Measurements from ENCODE around the gene AHNAK. TPM values are rescaled to one million over a fixed set of nuclear protein-coding genes. Genes with fewer than 3 reads are reported as not detected.

The AHNAK gene
- total RNA-seq, 1 experiment from 2014 or later, result 345 TPM

DNA sequence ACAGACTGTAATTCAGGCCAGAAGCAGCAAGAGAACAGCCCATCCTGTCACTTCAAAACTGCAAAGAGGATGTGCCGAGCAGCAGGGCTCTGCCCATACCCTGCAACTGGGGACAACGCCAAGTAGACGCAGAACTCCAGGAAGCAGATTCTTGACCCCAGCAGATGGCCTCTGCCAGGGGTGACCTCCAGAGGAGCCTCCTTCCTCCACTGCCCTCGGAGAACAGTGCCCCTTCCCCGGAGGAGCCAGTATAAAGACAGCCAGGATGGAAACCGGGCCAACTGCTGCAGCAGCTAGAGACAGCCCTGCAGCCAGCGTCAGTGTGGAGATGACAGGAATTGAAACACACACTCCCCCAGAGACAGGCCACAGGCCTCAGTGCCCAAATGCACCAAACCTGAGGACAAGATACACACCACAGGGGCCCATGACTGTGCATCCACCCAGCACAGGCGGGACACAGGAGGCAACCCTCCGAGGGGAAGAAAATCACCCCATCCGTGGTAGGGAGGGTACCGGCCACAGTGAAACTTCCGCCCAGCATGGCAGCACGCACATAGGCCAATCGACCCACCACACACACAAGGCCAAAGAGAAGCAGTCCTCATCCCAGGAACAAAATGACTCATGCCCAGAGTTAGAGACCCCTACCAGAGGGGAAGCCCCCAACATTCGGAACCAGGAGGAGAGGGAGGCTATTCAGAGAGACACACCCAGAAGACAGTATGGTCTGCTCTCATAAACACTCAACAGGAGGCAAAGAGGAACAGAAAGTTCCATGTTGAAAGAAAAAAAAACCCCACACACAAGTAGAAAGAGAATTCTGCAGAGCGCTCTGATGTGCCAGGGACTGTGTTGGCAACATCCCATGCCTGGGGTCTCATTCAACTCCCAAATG is 5.6 kb downstream of the AHNAK start:
- H3K4me1 ChIP-seq (replicated peaks), result peaks cover 90% of the 10 kb centered on the region
- no peaks in the 10 kb centered on the region; the same call in 1 of the 2 replicates for H3K9me3 ChIP-seq (replicated peaks)
- DNase-seq (ENCODE audit: low read depth in 1 of 2, low spot score in 2 of 2), result no peak

DNA sequence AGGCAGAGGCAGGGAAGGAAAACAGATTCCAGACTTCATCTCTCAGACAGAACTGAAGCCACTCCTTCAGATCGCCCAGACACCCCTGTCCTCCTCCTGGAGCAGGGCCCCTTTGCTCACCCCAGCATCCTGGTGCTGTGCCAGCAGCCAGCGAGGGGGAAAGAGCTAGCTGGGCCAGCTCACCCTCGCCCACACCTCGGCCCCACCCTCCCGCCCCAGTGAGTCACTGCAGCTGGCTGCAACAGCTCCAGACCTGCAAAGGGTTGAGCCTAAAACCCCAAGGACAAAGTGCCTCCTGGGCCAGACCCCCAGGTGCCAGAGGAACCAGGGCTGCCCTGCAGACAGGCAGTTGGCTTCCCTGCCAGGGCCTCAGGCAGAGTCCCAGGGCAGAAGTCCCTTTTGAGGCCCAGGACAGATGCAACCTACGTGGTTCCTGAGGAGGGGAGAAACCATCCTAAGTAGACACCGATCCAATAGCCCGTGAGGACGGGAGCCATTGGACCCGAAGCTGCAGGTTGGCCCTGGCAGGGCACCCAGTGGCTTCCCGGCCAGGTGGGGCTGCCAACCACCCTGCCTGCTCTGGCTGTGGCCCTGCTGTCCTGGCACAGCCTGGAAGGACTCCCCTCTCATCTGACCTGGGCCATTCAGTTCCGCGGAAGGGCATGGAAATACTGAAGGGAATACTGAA is 7.2 kb downstream of the AHNAK start:
- Histone ChIP-seq H3K4me1 (replicated peaks) (peaks cover 88% of the 10 kb centered on the region), H3K27me3 (replicated peaks) (no peaks in the 10 kb centered on the region), H3K4me3 (no peak overlapping the region), H3K27ac (peak overlapping the region; percentile 56), H3K9me3 (replicated peaks) (no peaks in the 10 kb centered on the region; the same call in 1 of the 2 replicates), H3K36me3 (peaks cover 86% of the 10 kb centered on the region)
- peak; percentile 88 to 96 for DNase-seq (ENCODE audit: low read depth in 1 of 2, low spot score in 2 of 2)

More for the DNA sequence above, 5.6 kb downstream of the AHNAK start:
- Histone ChIP-seq H3K27me3 (replicated peaks) (no peaks in the 10 kb centered on the region), H3K36me3 (peaks cover 83% of the 10 kb centered on the region), H3K27ac (no peak overlapping the region), H3K4me3 (no peak overlapping the region)

DNA sequence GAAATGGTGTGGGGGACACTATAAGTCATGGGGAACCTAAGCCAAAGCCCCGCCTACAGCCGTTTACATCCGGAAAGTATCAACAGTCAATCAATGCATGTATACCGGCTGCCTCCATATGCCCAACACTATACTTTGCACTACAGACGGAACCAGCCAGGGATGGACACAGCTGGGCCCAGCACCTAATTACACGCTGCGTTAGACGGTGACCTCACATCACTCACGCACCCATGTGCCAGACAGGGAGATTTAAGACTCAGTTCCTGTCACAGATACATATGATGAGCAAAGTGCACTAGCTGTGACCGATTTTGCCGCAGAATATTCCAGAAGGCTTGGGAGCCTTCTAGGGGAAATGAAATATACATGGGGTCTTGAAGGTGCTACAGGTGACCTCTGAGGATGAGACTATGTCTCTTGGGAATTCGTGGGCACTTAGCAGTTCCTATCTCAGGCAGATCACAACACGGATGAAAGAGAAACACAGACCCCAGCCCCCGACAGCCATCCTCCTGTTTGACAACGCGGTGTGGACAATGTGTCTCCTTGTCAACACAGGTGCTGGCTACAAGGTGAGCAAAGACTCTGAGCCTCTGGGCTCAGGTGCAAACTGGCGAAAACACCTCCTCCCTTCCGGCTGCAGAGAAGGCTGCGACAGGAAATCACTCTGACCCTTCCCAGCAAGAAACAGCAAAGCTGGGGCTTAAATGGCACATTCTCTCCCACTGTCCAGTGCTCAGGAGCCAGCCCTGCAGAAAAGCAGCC is 8.0 kb downstream of the AHNAK start:
- no peaks in the 10 kb centered on the region; the same call in 1 of the 2 replicates for H3K9me3 ChIP-seq (replicated peaks)

DNA sequence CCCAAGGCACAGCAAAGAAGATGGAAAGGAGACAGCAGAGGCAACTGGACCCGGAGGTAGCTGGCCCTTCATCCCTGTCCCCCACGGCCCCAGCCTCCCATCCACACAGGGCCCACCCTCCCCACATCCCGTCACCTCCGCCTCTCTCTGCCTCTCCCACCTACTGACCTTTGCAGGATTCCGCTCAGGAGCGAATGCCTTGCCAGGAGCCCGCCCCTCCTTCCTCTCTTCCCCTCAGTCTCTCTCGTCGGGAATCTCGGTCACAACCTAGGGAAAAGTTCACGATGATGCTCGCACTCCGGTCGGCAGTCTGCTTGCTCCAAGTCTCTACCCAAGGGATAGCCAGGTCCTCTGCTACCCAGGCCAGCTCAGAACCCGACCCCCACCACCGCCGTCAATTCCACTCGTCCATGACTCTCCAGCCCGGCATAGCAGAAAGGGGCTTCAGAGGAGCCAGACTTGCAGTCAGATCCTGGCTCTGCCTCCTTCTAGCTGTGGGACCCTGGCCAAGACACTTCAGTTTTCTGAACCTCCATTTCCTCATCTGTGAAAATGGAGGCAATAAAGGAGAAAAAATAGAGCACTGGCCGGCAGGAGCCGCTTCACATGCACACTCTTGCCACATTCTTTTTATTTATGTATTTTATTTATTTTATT is 10.2 kb downstream of the AHNAK start:
- Histone ChIP-seq H3K36me3 (peaks cover 91% of the 10 kb centered on the region), H3K9me3 (replicated peaks) (no peaks in the 10 kb centered on the region; the same call in 1 of the 2 replicates), H3K27me3 (replicated peaks) (no peaks in the 10 kb centered on the region), H3K4me1 (replicated peaks) (peaks cover 59% of the 10 kb centered on the region), H3K4me3 (no peak overlapping the region), H3K27ac (peak overlapping the region; percentile 17)
- no peak for DNase-seq (ENCODE audit: low read depth in 1 of 2, low spot score in 2 of 2)

More for the DNA sequence above, 8.0 kb downstream of the AHNAK start:
- DNase-seq (ENCODE audit: low read depth in 1 of 2, low spot score in 2 of 2), result no peak
- H3K4me1 ChIP-seq (replicated peaks), result peaks cover 81% of the 10 kb centered on the region
- H3K27me3 ChIP-seq (replicated peaks), result no peaks in the 10 kb centered on the region
- H3K36me3 ChIP-seq, result peaks cover 90% of the 10 kb centered on the region
- no peak overlapping the region for H3K4me3 ChIP-seq
- 0 out of 2 replicates have a peak overlapping the region, but pooled peaks have one; percentile 2 for H3K27ac ChIP-seq

DNA sequence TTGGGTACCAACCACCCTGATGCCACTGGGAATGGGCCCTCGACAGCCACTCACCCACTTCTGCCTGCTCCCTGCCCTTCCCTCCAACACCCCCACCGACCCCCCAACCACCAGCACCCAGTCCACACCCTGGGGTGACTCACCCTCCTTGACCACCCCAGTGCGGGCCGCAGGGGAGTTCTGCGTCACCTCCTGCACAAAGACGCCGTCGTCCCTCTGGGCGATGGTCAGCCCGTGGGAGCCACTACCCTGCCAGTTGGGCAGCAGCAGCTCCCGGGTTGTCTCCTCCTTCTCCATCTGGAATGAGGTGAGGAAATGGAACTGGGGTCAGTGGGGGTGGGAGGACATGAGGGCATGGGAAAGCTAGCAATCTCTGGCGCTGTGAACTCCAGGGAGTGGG is 10.8 kb downstream of the AHNAK start:
- DNase-seq (ENCODE audit: low read depth in 1 of 2, low spot score in 2 of 2), result peak; percentile 58 to 93
- H3K27ac ChIP-seq, result peak overlapping the region; percentile 17
- H3K27me3 ChIP-seq (replicated peaks), result no peaks in the 10 kb centered on the region
- no peaks in the 10 kb centered on the region; the same call in 1 of the 2 replicates for H3K9me3 ChIP-seq (replicated peaks)
- H3K36me3 ChIP-seq, result peaks cover 91% of the 10 kb centered on the region
- H3K4me3 ChIP-seq, result no peak overlapping the region
- H3K4me1 ChIP-seq (replicated peaks), result peaks cover 53% of the 10 kb centered on the region

DNA sequence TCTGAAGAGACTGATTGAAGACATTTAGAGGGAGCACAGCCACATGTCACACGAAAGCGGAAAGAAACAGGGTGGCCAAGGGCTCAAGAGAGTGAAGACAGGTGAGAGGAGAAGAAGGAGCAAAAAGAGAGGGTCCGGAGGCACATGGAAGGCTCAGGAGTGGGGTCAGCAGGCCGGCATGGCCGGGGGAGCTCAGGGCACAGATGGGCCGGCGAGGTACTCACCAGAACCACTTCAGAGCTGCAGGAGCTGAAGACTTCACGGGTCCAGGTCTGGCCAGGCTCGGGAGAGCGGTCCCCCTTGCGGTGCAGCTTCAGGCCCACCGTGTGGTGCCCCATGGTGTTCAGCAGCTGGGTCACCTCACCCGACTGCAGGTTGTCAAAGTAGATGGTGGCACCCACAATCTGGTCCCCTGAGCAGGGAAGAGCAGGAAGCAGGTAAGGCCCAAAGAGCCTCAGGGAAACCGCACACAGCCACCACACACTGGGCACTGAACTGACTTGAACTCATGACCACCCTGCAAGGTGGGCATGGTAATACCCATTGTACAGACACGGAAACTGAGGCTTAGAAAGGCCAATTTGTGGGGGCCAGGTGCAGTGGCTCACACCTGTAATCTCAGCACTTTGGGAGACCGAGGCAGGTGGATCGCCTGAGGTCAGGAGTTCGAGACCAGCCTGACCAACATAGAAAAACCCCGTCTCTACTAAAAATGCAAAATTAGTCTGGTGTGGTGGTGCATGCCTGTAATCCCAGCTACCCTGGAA is 11.6 kb downstream of the AHNAK start:
- DNase-seq (ENCODE audit: low read depth in 1 of 2, low spot score in 2 of 2), result no peak
- peaks cover 95% of the 10 kb centered on the region for H3K36me3 ChIP-seq
- H3K4me1 ChIP-seq (replicated peaks), result peaks cover 46% of the 10 kb centered on the region
- H3K9me3 ChIP-seq (replicated peaks), result no peaks in the 10 kb centered on the region; the same call in 1 of the 2 replicates
- no peak overlapping the region for H3K27ac ChIP-seq
- no peaks in the 10 kb centered on the region for H3K27me3 ChIP-seq (replicated peaks)
- H3K4me3 ChIP-seq, result no peak overlapping the region

DNA sequence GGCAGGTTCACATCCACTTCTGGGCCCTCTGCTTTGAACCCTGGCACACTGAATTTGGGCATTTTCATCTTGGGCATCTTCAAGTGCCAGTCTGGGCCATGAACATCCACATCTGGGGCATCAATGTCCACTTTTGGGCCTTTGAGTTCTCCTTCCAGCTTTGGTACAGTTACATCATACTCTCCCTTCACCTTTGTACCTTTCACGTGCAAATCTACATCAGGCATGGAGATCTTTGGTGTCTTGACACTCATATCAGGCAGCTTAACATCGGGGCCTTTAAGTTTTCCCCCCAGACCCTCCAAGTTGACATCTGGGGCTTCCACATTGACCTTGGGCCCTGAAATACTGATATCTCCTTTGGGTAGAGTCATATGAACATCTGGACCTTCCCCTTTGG is 14.5 kb downstream of the AHNAK start:
- no peak for DNase-seq (ENCODE audit: low read depth in 1 of 2, low spot score in 2 of 2)
- no peak overlapping the region for H3K27ac ChIP-seq
- H3K4me1 ChIP-seq (replicated peaks), result peaks cover 17% of the 10 kb centered on the region
- no peaks in the 10 kb centered on the region for H3K27me3 ChIP-seq (replicated peaks)
- H3K4me3 ChIP-seq, result no peak overlapping the region
- H3K36me3 ChIP-seq, result peaks cover 95% of the 10 kb centered on the region
- H3K9me3 ChIP-seq (replicated peaks), result no peaks in the 10 kb centered on the region

DNA sequence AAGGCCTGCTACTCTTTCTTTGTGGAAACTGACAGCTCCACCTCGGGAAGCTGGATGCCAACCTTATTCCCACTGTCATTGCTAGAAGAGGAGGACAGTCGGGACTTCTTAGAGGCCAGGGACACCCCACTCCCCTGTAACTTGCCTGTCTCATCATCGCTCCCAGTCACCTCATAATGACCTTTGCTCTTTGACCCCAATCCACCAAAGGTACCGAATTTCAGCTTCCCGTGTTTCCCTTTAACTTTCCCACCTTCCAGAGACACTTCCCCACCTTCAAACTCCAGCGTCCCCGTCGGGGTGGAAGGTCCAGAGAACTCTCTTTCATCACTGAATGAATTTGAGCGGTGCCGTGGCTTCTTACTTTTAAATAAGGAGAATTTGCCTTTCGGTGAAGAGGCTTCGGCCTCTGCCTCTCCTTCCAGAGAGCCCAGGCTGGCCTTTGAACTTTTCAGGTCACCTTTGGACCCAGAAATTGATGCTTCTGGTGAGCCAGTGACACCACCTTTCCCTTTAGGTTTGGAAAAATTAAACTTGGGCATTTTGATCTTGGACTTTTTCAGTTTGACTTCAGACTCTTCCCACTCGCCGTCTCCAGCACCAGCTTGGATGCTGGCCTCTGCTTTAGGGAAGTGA is 29.8 kb downstream of the AHNAK start:
- Histone ChIP-seq H3K4me1 (replicated peaks) (peaks cover 3% of the 10 kb centered on the region), H3K27ac (no peak overlapping the region), H3K36me3 (peaks cover 79% of the 10 kb centered on the region), H3K4me3 (no peak overlapping the region), H3K9me3 (replicated peaks) (no peaks in the 10 kb centered on the region), H3K27me3 (replicated peaks) (no peaks in the 10 kb centered on the region)
- DNase-seq (ENCODE audit: low read depth in 1 of 2, low spot score in 2 of 2), result no peak

DNA sequence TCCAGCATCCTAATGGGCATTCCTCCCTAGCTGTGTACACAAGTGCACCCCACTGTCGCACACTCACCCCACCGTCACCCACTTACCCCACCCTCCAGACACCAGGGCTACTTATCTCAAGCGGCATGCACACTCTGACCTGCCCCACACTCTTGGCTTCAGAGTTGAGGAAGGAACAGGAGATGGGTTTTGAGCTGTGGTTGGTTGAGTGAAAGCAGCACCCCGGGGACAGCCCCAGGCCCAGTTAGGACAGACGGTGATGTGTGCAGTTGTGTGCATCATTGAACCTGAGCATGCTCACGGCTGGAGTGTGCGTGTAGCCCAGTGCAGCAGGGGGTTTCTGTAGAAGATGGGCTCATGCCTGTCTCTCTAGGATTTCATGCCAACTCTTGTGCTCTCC is 32.5 kb downstream of the AHNAK start:
- Histone ChIP-seq H3K4me1 (replicated peaks) (peaks cover 30% of the 10 kb centered on the region), H3K36me3 (peaks cover 55% of the 10 kb centered on the region), H3K9me3 (replicated peaks) (no peaks in the 10 kb centered on the region), H3K27ac (no peak overlapping the region), H3K27me3 (replicated peaks) (no peaks in the 10 kb centered on the region), H3K4me3 (no peak overlapping the region)
- DNase-seq (ENCODE audit: low read depth in 1 of 2, low spot score in 2 of 2), result no peak

DNA sequence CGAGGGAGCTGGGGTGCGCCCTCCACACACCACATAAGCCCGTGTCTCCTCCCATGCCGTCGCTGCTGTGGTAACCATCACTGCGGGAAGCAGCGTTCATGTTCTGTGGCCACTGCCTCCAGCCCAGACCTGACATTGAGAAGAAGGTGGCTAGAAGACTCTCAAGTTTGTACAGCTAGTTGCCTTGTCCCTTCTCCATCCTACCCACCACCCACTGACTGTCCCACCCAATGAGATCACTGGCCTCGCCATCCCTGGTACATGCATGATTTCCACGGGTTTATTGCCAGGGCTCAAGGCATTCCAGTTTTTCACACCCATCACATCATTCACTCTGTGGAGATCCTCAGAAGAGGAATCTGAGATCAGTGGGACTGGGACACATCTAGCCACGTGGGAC is 33.0 kb downstream of the AHNAK start:
- DNase-seq (ENCODE audit: low read depth in 1 of 2, low spot score in 2 of 2), result no peak
- H3K27ac ChIP-seq, result no peak overlapping the region
- no peaks in the 10 kb centered on the region for H3K9me3 ChIP-seq (replicated peaks)
- no peaks in the 10 kb centered on the region for H3K27me3 ChIP-seq (replicated peaks)
- peaks cover 50% of the 10 kb centered on the region for H3K36me3 ChIP-seq
- H3K4me1 ChIP-seq (replicated peaks), result peaks cover 36% of the 10 kb centered on the region
- H3K4me3 ChIP-seq, result no peak overlapping the region

DNA sequence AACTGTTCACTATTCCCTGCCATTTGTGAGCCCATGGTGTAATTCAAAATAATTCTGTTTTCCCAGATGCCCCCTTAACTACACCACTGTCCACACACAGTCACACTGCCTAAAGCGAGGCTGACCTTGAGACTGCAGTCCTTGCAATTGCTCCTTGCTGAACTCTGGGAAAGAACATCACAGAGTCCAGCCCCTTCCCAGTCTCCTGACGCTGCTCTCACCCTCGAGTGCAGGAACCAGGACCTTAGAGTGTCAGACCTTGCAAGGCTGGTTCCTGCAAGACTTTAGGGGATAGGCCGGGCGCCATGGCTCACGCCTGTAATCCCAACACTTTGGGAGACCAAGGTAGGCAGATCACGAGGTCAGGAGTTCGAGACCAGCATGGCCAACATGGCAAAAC is 33.6 kb downstream of the AHNAK start:
- DNase-seq (ENCODE audit: low read depth in 1 of 2, low spot score in 2 of 2), result no peak
- H3K9me3 ChIP-seq (replicated peaks), result no peaks in the 10 kb centered on the region
- peaks cover 42% of the 10 kb centered on the region for H3K4me1 ChIP-seq (replicated peaks)
- H3K36me3 ChIP-seq, result peaks cover 43% of the 10 kb centered on the region
- H3K27ac ChIP-seq, result no peak overlapping the region
- H3K4me3 ChIP-seq, result no peak overlapping the region
- H3K27me3 ChIP-seq (replicated peaks), result no peaks in the 10 kb centered on the region

DNA sequence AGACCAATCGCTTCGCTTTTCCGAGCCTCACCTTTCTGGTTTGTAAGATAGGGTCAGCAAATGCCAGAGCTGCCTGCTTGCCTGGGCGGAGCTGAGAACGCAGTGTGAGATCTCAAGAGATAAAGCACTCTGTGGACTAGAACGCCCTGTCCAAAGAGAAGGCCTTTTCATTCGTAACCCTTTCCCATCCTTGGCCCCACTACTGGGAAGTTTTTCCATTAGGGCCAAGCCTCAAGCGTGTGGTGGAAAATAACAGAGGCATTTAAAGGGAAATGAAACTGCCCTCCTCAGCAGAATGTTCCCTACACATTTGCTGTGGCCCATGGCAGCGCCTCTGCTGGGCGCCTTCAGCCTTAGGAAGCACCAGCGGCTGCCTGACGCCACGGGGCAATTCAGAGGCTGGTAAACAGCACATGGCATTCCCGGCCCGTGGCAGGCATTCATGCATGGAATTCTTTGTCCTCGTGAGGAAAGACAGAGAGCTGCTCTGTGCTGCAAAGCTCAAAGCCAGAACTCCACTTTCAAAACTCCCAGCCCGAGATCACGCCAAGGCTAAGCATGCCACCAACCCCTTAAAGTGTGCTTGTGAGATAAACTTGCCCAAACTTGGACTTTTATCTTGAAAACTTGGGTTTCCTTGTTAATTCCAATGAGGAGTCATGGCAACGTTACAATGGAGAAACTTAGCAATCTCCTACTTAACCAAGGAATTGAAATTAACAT is 38.1 kb downstream of the AHNAK start:
- Histone ChIP-seq H3K4me3 (no peak overlapping the region), H3K36me3 (0 out of 2 replicates have a peak, but pooled peaks cover 3% of the 10 kb centered on the region), H3K4me1 (replicated peaks) (peaks cover 81% of the 10 kb centered on the region), H3K9me3 (replicated peaks) (no peaks in the 10 kb centered on the region), H3K27me3 (replicated peaks) (no peaks in the 10 kb centered on the region), H3K27ac (peak overlapping the region; percentile 53)
- peak; percentile 92 to 95 for DNase-seq (ENCODE audit: low read depth in 1 of 2, low spot score in 2 of 2)
